Endothelial cell of umbilical vein (primary cell): ENCODE data around the gene ZNF516. TPM values are rescaled to one million over a fixed set of nuclear protein-coding genes. Genes with fewer than 3 reads are reported as not detected.

Source experiments
- BruUV-seq: library from RNA; stranded (reverse); fragments of 400-500 nt; replicated peaks from 2 replicates; lab custom pipeline; 2021; lab: Mats Ljungman, UMichigan
- CTCF ChIA-PET: fragments of 300-600, 350-600 bp; sonication (Branson Sonifier 250); formaldehyde crosslinking; loops from one replicate; lab custom pipeline; 2021; ENCODE audit warnings: antibody characterized with exemption, inconsistent platforms; lab: Charles Lee
- POLR2A ChIA-PET: fragments of 300-600, 350-600 bp; sonication (Branson Sonifier 250); formaldehyde crosslinking; loops from one replicate; lab custom pipeline; 2021; ENCODE audit warnings: antibody characterized with exemption, inconsistent platforms; lab: Charles Lee
- DNase-seq: peaks from one replicate; pipeline ENCODE4 v3.0.0-alpha.2; 2011; ENCODE audit warnings: low read depth, low spot score
- FAIRE-seq: peaks from 2 replicates; lab custom pipeline; 2011; peaks lifted over from hg19 to GRCh38; lab: Jason Lieb, UNC
- H2AFZ ChIP-seq: 2 replicates; pipeline ENCODE4 v1.6.0; 2012; ENCODE audit warnings: low read depth, low read length, control low read depth, inconsistent platforms
- H3K27ac ChIP-seq: 2 replicates; pipeline ENCODE4 v1.5.1; 2011; ENCODE audit warnings: low read depth, mild to moderate bottlenecking, control low read depth, low read length, moderate library complexity; ENCODE audit not compliant: insufficient read depth
- H3K27me3 ChIP-seq, 2 experiments: 2 replicates each; pipeline versions ENCODE4 v1.6.0 to v1.6.1; 2011; ENCODE audit warnings: low read length in 2 of 2, mixed read lengths in 1 of 2; ENCODE audit not compliant: control insufficient read depth in 2 of 2, insufficient read depth in 2 of 2
- H3K36me3 ChIP-seq, 2 experiments: 2 replicates in 1 of 2; 3 replicates in 1 of 2; pipeline ENCODE4 v1.5.1; 2011; ENCODE audit warnings: low read length in 2 of 2, mild to moderate bottlenecking in 1 of 2, moderate library complexity in 1 of 2; ENCODE audit not compliant: control insufficient read depth in 2 of 2, insufficient read depth in 2 of 2; ENCODE audit errors: extremely low read depth in 1 of 2
- H3K4me1 ChIP-seq: 3 replicates; pipeline ENCODE4 v1.5.1; 2011; ENCODE audit warnings: mild to moderate bottlenecking, low read length; ENCODE audit not compliant: control insufficient read depth, insufficient read depth; ENCODE audit errors: extremely low read depth
- H3K4me2 ChIP-seq: 2 replicates; pipeline ENCODE4 v1.6.1; 2011; ENCODE audit warnings: low read length, control low read depth, mixed read lengths; ENCODE audit not compliant: insufficient read depth
- H3K4me3 ChIP-seq, 3 experiments: fragments of 200-600 bp in 1 of 3; sonication (generic), shearing (Covaris generic) in 1 of 3; replicated peaks in 1 of 3; 2 replicates each; pipeline ENCODE4 v1.5.1; 2011 to 2016; ENCODE audit warnings: control low read depth in 3 of 3, low read length in 3 of 3, mild to moderate bottlenecking in 2 of 3, inconsistent platforms in 1 of 3, low read depth in 1 of 3, moderate library complexity in 1 of 3; ENCODE audit not compliant: insufficient read depth in 1 of 3
- H3K79me2 ChIP-seq: 2 replicates; pipeline ENCODE4 v1.6.0; 2012; ENCODE audit warnings: low read length, inconsistent platforms; ENCODE audit not compliant: control insufficient read depth, insufficient read depth
- H3K9ac ChIP-seq: replicated peaks from 2 replicates; pipeline ENCODE3; 2011; ENCODE audit warnings: low read length, control low read depth; ENCODE audit not compliant: insufficient read depth; ENCODE audit errors: extremely low read depth
- H3K9me1 ChIP-seq: replicated peaks from 3 replicates; pipeline ENCODE4 v1.6.0; 2011; ENCODE audit warnings: mild to moderate bottlenecking, low read length; ENCODE audit not compliant: control insufficient read depth, insufficient read depth; ENCODE audit errors: extremely low read depth
- H3K9me3 ChIP-seq: replicated peaks from 2 replicates; pipeline ENCODE4 v1.5.1; 2012; ENCODE audit warnings: low read length, inconsistent platforms; ENCODE audit not compliant: control insufficient read depth, insufficient read depth
- H4K20me1 ChIP-seq: replicated peaks from 2 replicates; pipeline ENCODE3; 2011; ENCODE audit warnings: mild to moderate bottlenecking, low read length; ENCODE audit not compliant: control insufficient read depth, insufficient read depth; ENCODE audit errors: extremely low read depth
- EZH2 ChIP-seq: IDR thresholded peaks from 2 replicates; pipeline ENCODE4 v1.6.1; 2012; ENCODE audit warnings: borderline replicate concordance, low read depth, mild to moderate bottlenecking, moderate library complexity, low read length, inconsistent platforms; ENCODE audit not compliant: severe bottlenecking
- FOS ChIP-seq: IDR thresholded peaks from 2 replicates; pipeline ENCODE4 v1.6.1; 2011; ENCODE audit warnings: mild to moderate bottlenecking, low read length, moderate library complexity, borderline replicate concordance; ENCODE audit not compliant: insufficient read depth
- GATA2 ChIP-seq: IDR thresholded peaks from 2 replicates; pipeline ENCODE4 v1.7.0; 2011; ENCODE audit warnings: low read depth, mild to moderate bottlenecking, moderate library complexity, mixed read lengths, low read length; ENCODE audit not compliant: insufficient read length, insufficient read depth
- JUN ChIP-seq: IDR thresholded peaks from 2 replicates; pipeline ENCODE4 v1.6.1; 2011; ENCODE audit warnings: borderline replicate concordance, low read depth; ENCODE audit not compliant: insufficient read length, insufficient read depth
- MYC ChIP-seq: IDR thresholded peaks from one replicate; pipeline ENCODE4 v1.6.1; 2011; ENCODE audit warnings: mild to moderate bottlenecking, low read depth, low read length
- POLR2A ChIP-seq: IDR thresholded peaks from 2 replicates; pipeline ENCODE4 v1.6.1; 2012; ENCODE audit warnings: low read depth, mild to moderate bottlenecking, control low read depth, low read length
- POLR2AphosphoS5 ChIP-seq: IDR thresholded peaks from 2 replicates; pipeline ENCODE4 v1.6.1; 2012; ENCODE audit warnings: low read depth, mild to moderate bottlenecking, control low read depth, low read length, moderate library complexity; ENCODE audit not compliant: insufficient read depth
- dilution Hi-C: fragments of 300-500 bp; cut with MboI; formaldehyde crosslinking; loops from one replicate; pipeline ENCODE4 v1.15.0; 2019; ENCODE audit warnings: low sequenced_read_pairs; ENCODE audit not compliant: extremely low pct_ligation_motif_present
- intact Hi-C: fragments of 100-400 bp; cut with micrococcal nuclease; formaldehyde crosslinking; loops from one replicate; pipeline ENCODE4 v1.10.0; 2022
- polyA plus RNA-seq, 4 experiments: library from polyadenylated mRNA; depleted of rRNA in 3 of 4; stranded (reverse) in 3 of 4; unstranded in 1 of 4; fragments of >200 nt; gene quantifications; 2 replicates each; pipeline versions ENCODE4 v1.2.1 to v1.2.3, GENCODE V29; 2011 to 2012; ENCODE audit warnings: missing spikeins in 1 of 4
- total RNA-seq: library from RNA; stranded (reverse); gene quantifications from 2 replicates; pipeline ENCODE4 v1.2.3, GENCODE V29; 2021
- TF ChIP-seq, protein P1 (sequence below), 2 donors: IDR thresholded peaks; 1 replicate in 1 of 2; 2 replicates in 1 of 2; pipeline ENCODE4 v1.5.1; 2011; ENCODE audit warnings: low read length in 2 of 2, mild to moderate bottlenecking in 2 of 2, moderate library complexity in 2 of 2, control low read depth in 1 of 2, inconsistent platforms in 1 of 2, low read depth in 1 of 2; ENCODE audit not compliant: insufficient read depth in 1 of 2; ENCODE audit errors: extremely low read depth in 1 of 2
- TF ChIP-seq, protein P2 (sequence below): IDR thresholded peaks from 2 replicates; pipeline ENCODE4 v1.6.1; 2011; ENCODE audit not compliant: insufficient read depth, insufficient read length

ZNF516 gene
- total and polyA plus RNA-seq, 2 donors (not counting 3 experiments of a cell fraction or from before 2014, with no cell fraction given): 3.6 to 19.1 TPM

DNA sequence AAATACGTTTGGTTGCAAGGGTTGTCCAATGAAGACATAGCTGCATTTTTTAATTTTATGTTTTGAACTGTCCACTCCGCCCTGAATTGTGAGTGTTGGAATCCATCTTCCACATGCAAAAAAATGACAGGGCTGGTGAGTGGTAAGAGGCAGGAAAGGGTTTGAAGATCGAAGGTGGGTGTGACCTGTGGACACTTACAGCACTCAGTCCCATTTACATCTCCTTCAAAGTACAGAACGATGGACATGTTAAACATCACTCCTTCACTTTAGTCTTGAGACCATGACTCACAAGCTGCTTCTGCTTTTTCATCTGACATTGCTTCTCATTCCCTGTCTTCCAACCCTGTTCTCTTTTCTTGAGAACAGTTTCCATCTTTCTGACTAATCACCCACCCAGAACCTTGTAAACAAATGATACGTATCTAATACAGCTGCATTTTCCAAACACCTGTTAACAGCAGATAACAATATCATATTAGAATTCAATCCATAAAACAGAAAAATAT lies 179.3 kb downstream of the ZNF516 start:
- BruUV-seq: no TSS peak
- no peak overlapping the region for H2AFZ ChIP-seq
- H3K27me3 ChIP-seq: no peaks in the 10 kb centered on the region
- no peak overlapping the region for H3K9ac ChIP-seq
- POLR2A ChIA-PET: no interaction called here
- H3K4me2 ChIP-seq: no peak overlapping the region
- DNase-seq: no peak
- intact Hi-C loops: no loop called here
- H3K27ac ChIP-seq: no peak overlapping the region
- dilution Hi-C loops: no loop called here
- TF ChIP-seq POLR2AphosphoS5 (no peak), EZH2 (no peak), GATA2 (no peak), MYC (no peak), JUN (no peak), POLR2A (no peak), FOS (no peak)
- TF ChIP-seq, protein P1, sequence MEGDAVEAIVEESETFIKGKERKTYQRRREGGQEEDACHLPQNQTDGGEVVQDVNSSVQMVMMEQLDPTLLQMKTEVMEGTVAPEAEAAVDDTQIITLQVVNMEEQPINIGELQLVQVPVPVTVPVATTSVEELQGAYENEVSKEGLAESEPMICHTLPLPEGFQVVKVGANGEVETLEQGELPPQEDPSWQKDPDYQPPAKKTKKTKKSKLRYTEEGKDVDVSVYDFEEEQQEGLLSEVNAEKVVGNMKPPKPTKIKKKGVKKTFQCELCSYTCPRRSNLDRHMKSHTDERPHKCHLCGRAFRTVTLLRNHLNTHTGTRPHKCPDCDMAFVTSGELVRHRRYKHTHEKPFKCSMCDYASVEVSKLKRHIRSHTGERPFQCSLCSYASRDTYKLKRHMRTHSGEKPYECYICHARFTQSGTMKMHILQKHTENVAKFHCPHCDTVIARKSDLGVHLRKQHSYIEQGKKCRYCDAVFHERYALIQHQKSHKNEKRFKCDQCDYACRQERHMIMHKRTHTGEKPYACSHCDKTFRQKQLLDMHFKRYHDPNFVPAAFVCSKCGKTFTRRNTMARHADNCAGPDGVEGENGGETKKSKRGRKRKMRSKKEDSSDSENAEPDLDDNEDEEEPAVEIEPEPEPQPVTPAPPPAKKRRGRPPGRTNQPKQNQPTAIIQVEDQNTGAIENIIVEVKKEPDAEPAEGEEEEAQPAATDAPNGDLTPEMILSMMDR (IDR thresholded peaks at IDR 0.05; ENCODE audit: extremely low read depth in 1 of 2, insufficient read depth in 1 of 2, low read depth in 1 of 2, low read length in 2 of 2): no peak
- TF ChIP-seq, protein P2, sequence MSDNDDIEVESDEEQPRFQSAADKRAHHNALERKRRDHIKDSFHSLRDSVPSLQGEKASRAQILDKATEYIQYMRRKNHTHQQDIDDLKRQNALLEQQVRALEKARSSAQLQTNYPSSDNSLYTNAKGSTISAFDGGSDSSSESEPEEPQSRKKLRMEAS: no peak
- H3K4me3 ChIP-seq: no peak overlapping the region
- no peak for FAIRE-seq
- H3K9me3 ChIP-seq: no peaks in the 10 kb centered on the region
- H4K20me1 ChIP-seq: no peaks in the 10 kb centered on the region
- no peaks in the 10 kb centered on the region for H3K4me1 ChIP-seq
- H3K9me1 ChIP-seq: no peaks in the 10 kb centered on the region
- CTCF ChIA-PET: no interaction called here
- H3K79me2 ChIP-seq: no peaks in the 10 kb centered on the region
- no peaks in the 10 kb centered on the region for H3K36me3 ChIP-seq
